Body of pancreas (tissue), 4 donors: ENCODE data around the gene RAC3. TPM values are rescaled to one million over a fixed set of nuclear protein-coding genes. Genes with fewer than 3 reads are reported as not detected.

Experiments used
- ATAC-seq: fragments of 150-250 bp; one replicate; pipeline ENCODE4 v1.9.1; 2016
- DNase-seq, 4 donors: peaks; one replicate each; pipeline ENCODE4 v3.0.0-alpha.2; 2019
- H3K27ac ChIP-seq, 4 donors: fragments of 200-600 bp; sonication (generic); 1 replicate in 3 of 4; 2 replicates in 1 of 4; pipeline versions ENCODE4 v1.5.1 to v1.6.1; 2016 to 2019; ENCODE audit warnings: mild to moderate bottlenecking in 1 of 4, mixed read lengths in 1 of 4, moderate library complexity in 1 of 4
- H3K27me3 ChIP-seq, 2 donors: fragments of 200-600 bp; sonication (generic); one replicate each; pipeline ENCODE4 v1.6.0; 2016; ENCODE audit warnings: mild to moderate bottlenecking in 1 of 2
- H3K36me3 ChIP-seq, 2 donors: fragments of 200-600 bp; sonication (generic); replicated peaks in 1 of 2; 2 replicates each; pipeline ENCODE4 v1.5.1; 2016; ENCODE audit warnings: low read depth in 2 of 2; ENCODE audit not compliant: insufficient read depth in 1 of 2
- H3K4me1 ChIP-seq: fragments of 200-600 bp; sonication (generic); one replicate; pipeline ENCODE4 v1.6.0; 2016
- H3K4me3 ChIP-seq, 2 donors: fragments of 200-600 bp; sonication (generic); 1 replicate in 1 of 2; 2 replicates in 1 of 2; pipeline ENCODE4 v1.5.1; 2016 to 2019
- H3K9me3 ChIP-seq, 3 donors: fragments of 200-600 bp; sonication (generic); 1 replicate in 2 of 3; 2 replicates in 1 of 3; pipeline ENCODE4 v1.5.1; 2016
- CTCF ChIP-seq, 7 experiments: fragments of 450-650 bp in 4 of 7; fragments of 200-600 bp in 3 of 7; sonication (generic) in 3 of 7; IDR thresholded peaks; one replicate each; pipeline ENCODE4 v1.5.1; 2016 to 2019; ENCODE audit warnings: antibody characterized with exemption in 7 of 7
- POLR2A ChIP-seq, 3 donors: fragments of 450-650 bp; IDR thresholded peaks; one replicate each; pipeline ENCODE4 v1.6.1; 2016; ENCODE audit warnings: antibody characterized with exemption in 3 of 3, mild to moderate bottlenecking in 2 of 3
- WGBS, 2 donors: methylation state at CpG; one replicate each; pipeline ENCODE4 v1.1.5; 2017; 5-methylcytosine and 5-hydroxymethylcytosine counted together
- intact Hi-C: fragments of 100-400 bp; cut with DNase I; formaldehyde crosslinking; loops from one replicate; pipeline ENCODE4 v1.15.1; 2023
- total RNA-seq, 2 donors: library from RNA; depleted of rRNA; stranded (reverse); fragments of >200 nt; gene quantifications; one replicate each; pipeline ENCODE4 v1.1.0, GENCODE V29; 2016

The RAC3 gene
- total RNA-seq, 2 donors from 2014 or later, result 3.1 TPM; not detected in 1

GRCh38 chr17:81999587-81999975, 31.9 kb upstream of the RAC3 start:
- Histone ChIP-seq H3K36me3 (no peaks in the 10 kb centered on the region), H3K27ac (no peak overlapping the region), H3K4me1 (no peaks in the 10 kb centered on the region), H3K9me3 (no peaks in the 10 kb centered on the region), H3K27me3 (no peaks in the 10 kb centered on the region), H3K4me3 (no peak overlapping the region)
- no peak for ATAC-seq
- 85 to 96% methylated on average over 7 to 11 of the region's 12 CpGs for WGBS, 2 donors
- intact Hi-C loops, result no loop called here
- TF ChIP-seq POLR2A (IDR thresholded peaks at IDR 0.05) (no peak), CTCF (IDR thresholded peaks at IDR 0.05) (no peak)
- DNase-seq, result no peak

GRCh38 chr17:81999976-82000802, 31.3 kb upstream of the RAC3 start:
- Histone ChIP-seq H3K4me3 (no peak overlapping the region), H3K36me3 (no peaks in the 10 kb centered on the region), H3K4me1 (no peaks in the 10 kb centered on the region), H3K27me3 (no peaks in the 10 kb centered on the region), H3K27ac (no peak overlapping the region), H3K9me3 (no peaks in the 10 kb centered on the region)
- intact Hi-C loops, result no loop called here
- no peak for DNase-seq
- no peak for ATAC-seq
- TF ChIP-seq POLR2A (IDR thresholded peaks at IDR 0.05), result no peak
- no peak for TF ChIP-seq CTCF (IDR thresholded peaks at IDR 0.05)
- WGBS, 2 donors, result 82 to 94% methylated on average over 22 to 35 of the region's 36 CpGs

GRCh38 chr17:82000803-82001570, 30.5 kb upstream of the RAC3 start:
- no peaks in the 10 kb centered on the region for H3K27me3 ChIP-seq
- TF ChIP-seq POLR2A (IDR thresholded peaks at IDR 0.05), result no peak
- no peak for TF ChIP-seq CTCF (IDR thresholded peaks at IDR 0.05)
- intact Hi-C loops, result no loop called here
- ATAC-seq (no peak), DNase-seq (no peak)
- no peaks in the 10 kb centered on the region for H3K4me1 ChIP-seq
- WGBS, 2 donors, result 79 to 87% methylated on average over 2 to 19 of the region's 32 CpGs
- H3K4me3 ChIP-seq, result no peak overlapping the region
- H3K9me3 ChIP-seq, result no peaks in the 10 kb centered on the region
- H3K27ac ChIP-seq, result no peak overlapping the region
- H3K36me3 ChIP-seq, result no peaks in the 10 kb centered on the region

- Histone ChIP-seq H3K27me3 (no peaks in the 10 kb centered on the region), H3K27ac (no peak overlapping the region), H3K36me3 (no peaks in the 10 kb centered on the region), H3K4me3 (no peak overlapping the region), H3K9me3 (no peaks in the 10 kb centered on the region), H3K4me1 (no peaks in the 10 kb centered on the region)
- ATAC-seq (no peak), DNase-seq (no peak)
- no peak for TF ChIP-seq POLR2A (IDR thresholded peaks at IDR 0.05)
- no peak for TF ChIP-seq CTCF (IDR thresholded peaks at IDR 0.05)
- 88 to 93% methylated on average over 10 to 17 of the region's 17 CpGs for WGBS, 2 donors
- intact Hi-C loops, result no loop called here
Observed at GRCh38 chr17:82001571-82002056, 29.9 kb upstream of the RAC3 start.
